ES-I3 (cell line): ENCODE data around the gene TEX29.

Experiments used
- H3K36me3 ChIP-seq: 2 replicates; pipeline ENCODE4 v1.6.1; 2013; ENCODE audit warnings: mild to moderate bottlenecking, low read length, control low read depth, moderate library complexity; ENCODE audit not compliant: insufficient read depth
- H3K4me1 ChIP-seq: 2 replicates; pipeline ENCODE4 v1.6.1; 2013; ENCODE audit warnings: mild to moderate bottlenecking, control low read depth, low read length; ENCODE audit not compliant: insufficient read depth
- H3K9ac ChIP-seq: 2 replicates; pipeline ENCODE4 v1.6.1; 2013; ENCODE audit warnings: low read depth, mild to moderate bottlenecking, low read length, moderate library complexity
- H3K9me3 ChIP-seq: 2 replicates; pipeline ENCODE4 v1.6.1; 2013; ENCODE audit warnings: mild to moderate bottlenecking, low read length, moderate library complexity; ENCODE audit not compliant: control insufficient read depth, insufficient read depth

The TEX29 gene

GRCh38 chr13:111330066-111330610 lies 9.7 kb downstream of the TEX29 start:
- no peaks in the 10 kb centered on the region for H3K36me3 ChIP-seq

GRCh38 chr13:111335298-111335697 lies 14.9 kb downstream of the TEX29 start:
- Histone ChIP-seq H3K9ac (no peak overlapping the region), H3K36me3 (no peaks in the 10 kb centered on the region), H3K4me1 (no peaks in the 10 kb centered on the region), H3K9me3 (no peaks in the 10 kb centered on the region; the same call in 1 of the 2 replicates)

More at GRCh38 chr13:111330066-111330610, 9.7 kb downstream of the TEX29 start:
- H3K4me1 ChIP-seq: no peaks in the 10 kb centered on the region
- no peak overlapping the region for H3K9ac ChIP-seq
- no peaks in the 10 kb centered on the region; the same call in 1 of the 2 replicates for H3K9me3 ChIP-seq

DNA sequence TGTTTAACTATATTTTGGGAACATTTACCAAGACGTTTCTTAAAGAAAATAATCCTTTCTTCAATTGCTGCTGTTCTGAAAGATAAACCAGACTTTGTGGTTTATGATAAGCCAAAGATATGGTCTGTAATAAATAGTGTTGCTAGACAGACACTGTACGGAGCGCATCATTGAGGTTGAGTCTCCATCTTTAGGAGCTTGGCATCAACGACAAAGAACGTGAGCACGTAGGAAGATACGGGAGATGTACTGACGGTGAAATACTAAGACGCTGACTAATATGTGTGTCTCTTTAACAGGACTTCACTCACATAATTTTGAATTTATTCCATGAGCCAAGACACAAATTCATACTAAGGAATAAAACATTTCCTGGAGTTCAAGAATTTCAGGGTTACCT lies 16.2 kb downstream of the TEX29 start:
- H3K9ac ChIP-seq: no peak overlapping the region
- no peaks in the 10 kb centered on the region; the same call in 1 of the 2 replicates for H3K9me3 ChIP-seq
- H3K36me3 ChIP-seq: no peaks in the 10 kb centered on the region
- H3K4me1 ChIP-seq: no peaks in the 10 kb centered on the region

GRCh38 chr13:111337206-111337605 lies 16.8 kb downstream of the TEX29 start:
- no peaks in the 10 kb centered on the region for H3K4me1 ChIP-seq
- no peaks in the 10 kb centered on the region for H3K36me3 ChIP-seq
- no peaks in the 10 kb centered on the region; the same call in 1 of the 2 replicates for H3K9me3 ChIP-seq
- no peak overlapping the region for H3K9ac ChIP-seq

DNA sequence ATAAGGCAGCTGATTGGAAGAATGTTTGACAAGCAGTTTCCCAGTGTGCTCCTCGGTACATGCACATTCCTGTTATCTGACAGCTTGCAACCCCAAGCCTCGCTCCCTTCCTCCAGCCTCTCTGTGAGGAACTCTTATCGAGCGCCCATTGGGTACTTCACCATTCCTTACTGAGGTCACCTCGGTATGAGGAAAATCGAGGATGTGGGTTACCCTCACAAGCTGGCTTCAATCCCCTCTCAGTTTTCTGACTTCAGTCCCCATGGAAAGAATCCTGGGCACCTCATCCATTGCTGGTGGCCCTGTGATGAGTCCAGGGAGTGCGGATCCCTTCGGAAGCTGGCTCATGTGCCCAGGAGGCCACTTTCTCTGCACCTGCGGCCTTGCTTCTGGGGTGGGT lies 17.3 kb downstream of the TEX29 start:
- Histone ChIP-seq H3K36me3 (no peaks in the 10 kb centered on the region), H3K9ac (no peak overlapping the region), H3K9me3 (no peaks in the 10 kb centered on the region; the same call in 1 of the 2 replicates)

GRCh38 chr13:111338841-111339240 lies 18.4 kb downstream of the TEX29 start:
- no peaks in the 10 kb centered on the region for H3K36me3 ChIP-seq
- no peak overlapping the region for H3K9ac ChIP-seq
- H3K9me3 ChIP-seq: no peaks in the 10 kb centered on the region
- no peaks in the 10 kb centered on the region for H3K4me1 ChIP-seq

More for the DNA sequence above, 17.3 kb downstream of the TEX29 start:
- H3K4me1 ChIP-seq: no peaks in the 10 kb centered on the region

- no peaks in the 10 kb centered on the region; the same call in 1 of the 2 replicates for H3K4me1 ChIP-seq
- no peaks in the 10 kb centered on the region for H3K36me3 ChIP-seq
- no peaks in the 10 kb centered on the region for H3K9me3 ChIP-seq
Measured at GRCh38 chr13:111339366-111340143, 19.1 kb downstream of the TEX29 start.

GRCh38 chr13:111341886-111342285 lies 21.4 kb downstream of the TEX29 start:
- H3K36me3 ChIP-seq: no peaks in the 10 kb centered on the region
- H3K9me3 ChIP-seq: no peaks in the 10 kb centered on the region

More at GRCh38 chr13:111339366-111340143, 19.1 kb downstream of the TEX29 start:
- no peak overlapping the region for H3K9ac ChIP-seq

GRCh38 chr13:111342721-111343120 lies 22.3 kb downstream of the TEX29 start:
- no peak overlapping the region for H3K9ac ChIP-seq
- H3K4me1 ChIP-seq: no peaks in the 10 kb centered on the region; the same call in 1 of the 2 replicates
- no peaks in the 10 kb centered on the region for H3K9me3 ChIP-seq
- H3K36me3 ChIP-seq: no peaks in the 10 kb centered on the region

More at GRCh38 chr13:111341886-111342285, 21.4 kb downstream of the TEX29 start:
- H3K4me1 ChIP-seq: no peaks in the 10 kb centered on the region; the same call in 1 of the 2 replicates
- H3K9ac ChIP-seq: no peak overlapping the region

DNA sequence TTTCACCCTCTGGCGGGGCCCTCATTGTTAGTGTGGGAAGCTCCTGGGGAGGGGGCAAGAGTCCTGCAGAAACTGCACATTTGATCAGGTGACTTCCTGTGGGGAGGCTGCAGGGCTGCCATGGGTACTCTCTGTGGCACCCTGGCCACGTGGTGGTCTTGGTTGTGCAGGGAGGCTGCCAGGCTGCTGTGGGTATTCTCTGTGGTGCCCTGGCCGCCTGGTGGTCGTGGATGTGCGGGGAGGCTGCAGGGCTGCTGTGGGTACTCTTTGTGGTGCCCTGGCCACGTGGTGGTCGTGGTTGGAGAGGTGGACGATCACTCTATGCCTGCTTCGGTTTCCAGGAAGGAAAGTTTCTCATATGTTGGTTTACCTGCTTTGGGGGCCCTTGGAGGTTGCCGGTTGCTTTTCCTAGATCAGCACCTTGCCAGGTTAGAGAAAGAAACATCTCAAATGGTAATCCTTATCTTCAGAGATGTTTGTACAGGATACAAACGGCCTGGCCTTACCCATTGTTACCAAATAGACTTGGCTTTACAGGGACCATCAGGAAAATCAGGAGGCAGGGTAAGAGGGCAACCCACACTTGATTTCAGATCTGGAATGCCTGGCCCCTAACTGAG lies 22.9 kb downstream of the TEX29 start:
- no peaks in the 10 kb centered on the region for H3K9me3 ChIP-seq
- H3K9ac ChIP-seq: no peak overlapping the region
- no peaks in the 10 kb centered on the region for H3K36me3 ChIP-seq
- no peaks in the 10 kb centered on the region; the same call in 1 of the 2 replicates for H3K4me1 ChIP-seq

DNA sequence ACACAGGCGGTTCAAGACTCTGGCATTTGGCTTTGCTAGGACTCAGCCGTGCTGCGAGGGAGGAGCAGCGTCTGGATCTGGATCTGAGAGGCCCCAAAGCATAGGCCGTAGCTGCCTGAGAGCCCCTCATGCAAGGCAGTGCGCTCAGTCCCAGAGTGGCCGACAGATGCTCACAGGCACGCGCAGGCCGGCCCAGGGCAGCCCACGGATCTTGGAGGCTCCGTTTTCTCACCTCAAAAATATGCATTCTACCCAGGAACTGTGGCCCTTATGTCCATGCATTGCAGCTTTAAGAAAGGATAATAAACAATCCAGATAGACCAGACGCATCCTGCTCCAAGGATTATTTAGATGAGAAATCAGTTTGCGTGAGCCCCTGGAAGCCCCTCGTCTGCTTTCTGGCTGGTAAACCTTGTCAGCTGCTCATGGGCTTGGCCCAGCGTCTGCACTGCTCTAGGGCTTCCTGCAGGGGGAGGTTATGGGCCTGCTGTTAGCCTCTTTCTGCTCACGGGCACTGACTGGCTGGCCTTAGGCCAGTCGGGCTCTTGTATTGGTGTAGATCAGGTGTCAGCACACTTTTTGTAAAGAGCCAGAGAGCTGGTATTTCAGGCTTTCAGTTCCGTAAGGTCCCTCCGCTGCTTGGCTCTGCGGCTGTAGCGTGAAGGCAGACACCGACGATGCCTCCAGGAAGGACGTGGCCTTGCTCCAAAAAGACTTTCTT lies 24.2 kb downstream of the TEX29 start:
- Histone ChIP-seq H3K9ac (no peak overlapping the region), H3K9me3 (no peaks in the 10 kb centered on the region), H3K4me1 (no peaks in the 10 kb centered on the region; the same call in 1 of the 2 replicates), H3K36me3 (no peaks in the 10 kb centered on the region)

- Histone ChIP-seq H3K9ac (no peak overlapping the region), H3K36me3 (no peaks in the 10 kb centered on the region), H3K4me1 (no peaks in the 10 kb centered on the region; the same call in 1 of the 2 replicates), H3K9me3 (no peaks in the 10 kb centered on the region)
Measured at GRCh38 chr13:111345682-111346081, 25.2 kb downstream of the TEX29 start.

- no peaks in the 10 kb centered on the region for H3K36me3 ChIP-seq
- H3K4me1 ChIP-seq: no peaks in the 10 kb centered on the region; the same call in 1 of the 2 replicates
- no peak overlapping the region for H3K9ac ChIP-seq
- H3K9me3 ChIP-seq: no peaks in the 10 kb centered on the region
Measured at GRCh38 chr13:111346101-111346680, 25.7 kb downstream of the TEX29 start.

DNA sequence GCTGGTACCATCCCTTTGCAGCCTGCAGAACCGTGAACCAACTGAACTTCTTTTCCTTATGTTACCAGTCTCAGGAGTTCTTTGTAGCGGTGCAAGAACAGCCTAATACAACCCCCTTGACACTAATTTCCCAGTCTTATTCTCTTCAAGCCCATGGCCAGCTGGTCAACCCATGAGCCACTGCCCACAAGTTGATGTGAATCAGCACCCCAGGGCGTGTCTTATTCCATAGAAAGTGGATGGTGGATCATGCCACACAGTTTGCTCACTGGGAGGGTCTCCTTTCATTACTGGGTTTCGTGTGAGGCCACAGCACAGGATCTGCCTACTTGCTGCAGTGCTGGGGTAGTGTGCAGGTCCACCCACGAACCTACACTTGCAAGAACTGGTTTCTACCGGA lies 27.0 kb downstream of the TEX29 start:
- H3K36me3 ChIP-seq: no peaks in the 10 kb centered on the region
- H3K9ac ChIP-seq: no peak overlapping the region

More for the DNA sequence above, 27.0 kb downstream of the TEX29 start:
- Histone ChIP-seq H3K9me3 (no peaks in the 10 kb centered on the region), H3K4me1 (no peaks in the 10 kb centered on the region; the same call in 1 of the 2 replicates)
